Ecto neural progenitor cell (in vitro differentiated cells): ENCODE measurements around the gene G6PC1.
"Not testable (repeated sequence)": the region's sequence is repeated elsewhere in the genome, so short reads cannot be mapped to it uniquely, and the experiment has no call there.

Experiments used
- DNase-seq: peaks from one replicate; pipeline ENCODE4 v3.0.0-alpha.2; 2018; ENCODE audit warnings: low spot score

Gene G6PC1

DNA sequence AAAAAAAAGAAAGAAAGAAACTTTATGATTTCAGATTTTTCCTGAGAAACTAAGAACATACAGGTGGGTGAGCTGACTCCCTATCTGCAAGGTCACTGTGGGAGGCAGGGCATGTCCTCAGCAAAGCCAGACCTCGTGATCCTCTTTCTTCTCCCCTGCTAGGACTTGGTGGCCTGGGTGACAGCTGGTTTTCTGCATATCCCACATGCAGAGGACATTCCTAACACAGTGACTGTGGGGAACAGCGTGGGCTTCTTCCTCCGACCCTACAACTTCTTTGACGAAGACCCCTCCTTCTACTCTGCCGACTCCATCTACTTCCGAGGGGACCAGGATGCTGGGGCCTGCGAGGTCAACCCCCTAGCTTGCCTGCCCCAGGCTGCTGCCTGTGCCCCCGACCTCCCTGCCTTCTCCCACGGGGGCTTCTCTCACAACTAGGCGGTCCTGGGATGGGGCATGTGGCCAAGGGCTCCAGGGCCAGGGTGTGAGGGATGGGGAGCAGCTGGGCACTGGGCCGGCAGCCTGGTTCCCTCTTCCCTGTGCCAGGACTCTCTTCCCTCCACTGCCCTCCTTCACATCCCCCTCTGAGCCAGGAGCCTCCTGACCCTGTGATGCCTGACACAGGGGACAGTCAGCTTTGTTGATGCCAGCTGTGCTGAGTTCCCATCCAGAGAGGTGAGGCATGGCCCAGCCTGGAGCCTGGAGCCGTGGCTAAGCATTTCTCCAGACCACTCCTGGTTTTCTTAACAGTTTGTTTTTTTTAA lies 26.5 kb upstream of the G6PC1 start:
- not testable (repeated sequence) for DNase-seq

DNA sequence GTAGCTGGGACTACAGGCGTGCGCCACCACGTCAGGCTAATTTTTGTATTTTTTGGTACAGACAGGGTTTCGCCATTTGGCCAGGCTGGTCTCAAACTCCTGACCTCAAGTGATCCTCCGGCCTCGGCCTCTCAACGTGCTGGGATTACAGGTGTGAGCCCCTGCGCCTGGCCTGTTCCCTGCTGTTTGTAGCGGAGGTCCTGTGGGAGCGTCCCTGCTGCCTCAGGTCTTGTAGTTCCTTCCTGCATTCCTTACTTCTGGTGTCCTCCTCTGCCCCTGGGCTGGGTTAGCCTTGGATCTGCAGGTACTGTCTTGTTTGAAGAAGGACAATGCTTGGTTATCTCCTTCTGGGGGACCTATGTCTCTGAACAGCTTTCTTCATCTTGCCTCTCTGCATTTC lies 23.6 kb upstream of the G6PC1 start:
- DNase-seq = no peak

DNA sequence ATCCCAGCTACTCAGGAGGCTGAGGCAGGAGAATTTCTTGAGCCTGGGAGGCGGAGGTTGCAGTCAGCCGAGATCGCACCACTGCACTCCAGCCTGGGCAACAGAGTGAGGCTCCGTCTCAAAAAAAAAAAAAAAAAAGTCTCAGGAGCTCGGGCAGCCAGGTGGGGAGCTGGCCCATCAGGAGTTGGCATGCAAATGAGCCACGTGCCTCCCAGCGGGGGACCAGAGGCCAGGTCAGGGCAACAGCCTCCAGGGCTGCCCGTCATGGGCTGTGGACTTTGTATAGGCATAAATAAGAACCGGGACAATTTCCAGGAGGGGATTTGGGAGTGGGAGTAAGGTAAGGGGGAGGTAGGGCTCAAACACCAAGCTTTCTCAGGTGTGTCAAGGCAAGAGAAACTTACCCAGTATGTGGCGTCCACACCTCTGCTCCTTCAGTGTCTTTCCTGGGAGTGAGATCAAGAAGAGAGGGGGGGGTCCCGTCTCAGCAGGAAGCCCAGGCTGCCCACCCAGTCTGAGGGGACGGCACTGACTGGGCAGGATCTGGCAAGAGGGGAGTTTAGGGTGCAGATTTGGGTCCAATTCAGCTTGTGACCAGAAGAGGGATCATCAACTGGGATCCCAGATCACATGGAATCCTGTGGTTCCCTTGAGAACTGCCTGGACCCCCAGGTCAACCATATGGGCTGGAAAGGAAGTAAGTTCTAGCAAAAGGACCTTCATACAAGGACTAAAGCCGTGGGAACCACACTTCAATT lies 22.3 kb upstream of the G6PC1 start:
- DNase-seq = peak; percentile 75

DNA sequence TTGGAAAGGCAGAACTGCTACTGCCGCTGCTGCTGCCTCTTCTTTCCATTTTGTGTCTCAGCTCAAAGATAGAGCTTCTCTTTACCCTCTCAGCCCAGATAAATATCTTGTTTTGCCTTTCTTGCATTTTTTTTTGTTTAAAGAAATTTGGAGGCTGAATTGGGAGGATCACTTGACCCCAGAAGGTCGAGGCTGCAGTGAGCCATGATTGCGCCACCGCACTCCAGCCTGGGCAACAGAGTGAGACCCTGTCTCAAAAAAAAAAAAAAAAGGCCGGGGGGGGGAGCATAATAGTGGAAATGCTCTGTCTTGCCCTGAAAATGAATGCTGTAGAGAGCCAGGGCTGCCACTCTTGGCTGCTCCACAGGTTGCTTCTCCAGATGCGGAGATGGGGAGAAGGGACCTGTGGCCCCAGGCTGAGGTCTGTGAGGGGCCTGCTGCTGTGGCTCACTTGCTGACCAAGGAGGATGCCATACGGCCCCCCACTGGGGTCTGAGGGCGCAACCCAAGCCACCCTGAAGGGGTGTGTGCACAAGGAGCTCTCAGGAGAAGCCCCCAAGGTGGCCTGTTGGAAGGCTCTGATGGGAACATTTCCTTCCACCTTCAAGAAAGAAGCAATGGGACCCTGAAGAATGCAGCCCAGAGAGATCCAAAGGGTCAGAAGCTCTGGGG lies 21.5 kb upstream of the G6PC1 start:
- DNase-seq = no peak

DNA sequence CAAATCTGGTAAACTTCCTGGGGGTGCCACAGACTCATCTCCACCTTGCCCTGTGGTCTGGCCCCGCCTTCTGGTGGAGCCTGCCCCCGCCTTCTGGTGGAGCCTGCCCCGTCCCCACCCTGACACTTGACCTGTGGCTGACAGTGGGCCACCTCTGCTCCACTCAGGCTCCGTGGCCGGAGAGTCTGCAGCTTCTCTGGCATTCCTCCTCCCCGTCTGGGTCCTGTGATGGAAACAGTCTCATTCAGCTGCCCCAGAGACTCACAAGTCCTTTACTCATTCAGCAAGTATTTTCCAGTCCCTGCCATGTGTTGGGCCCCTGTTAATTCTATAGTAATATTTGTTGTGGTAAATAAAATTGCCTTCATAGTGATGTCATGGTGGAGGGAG lies 21.0 kb upstream of the G6PC1 start:
- no peak for DNase-seq

DNA sequence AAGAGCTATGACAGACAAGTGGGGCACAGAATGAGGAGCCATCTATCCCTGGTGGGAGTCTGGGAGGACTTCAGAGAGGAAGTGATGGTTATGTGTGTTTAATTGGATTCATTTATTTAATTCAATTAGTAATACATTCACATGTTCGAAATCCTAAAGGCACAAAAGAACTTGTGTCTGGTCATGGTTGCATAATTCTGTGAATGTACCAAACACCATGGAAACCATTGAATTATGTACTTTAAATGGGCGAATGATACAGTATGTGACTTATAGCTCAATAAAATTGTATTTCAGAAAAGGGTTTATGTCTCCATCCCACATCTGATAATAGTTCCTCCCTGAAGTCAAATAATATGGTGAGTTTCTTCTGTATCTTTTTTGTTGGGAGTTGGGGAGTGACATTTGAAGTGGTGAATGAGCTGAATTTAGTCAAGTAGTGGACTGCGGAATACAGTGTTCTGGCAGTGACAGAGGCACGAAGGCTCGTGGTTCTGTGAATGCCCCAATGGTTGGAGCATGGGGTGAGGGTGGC lies 19.8 kb upstream of the G6PC1 start:
- no peak for DNase-seq

DNA sequence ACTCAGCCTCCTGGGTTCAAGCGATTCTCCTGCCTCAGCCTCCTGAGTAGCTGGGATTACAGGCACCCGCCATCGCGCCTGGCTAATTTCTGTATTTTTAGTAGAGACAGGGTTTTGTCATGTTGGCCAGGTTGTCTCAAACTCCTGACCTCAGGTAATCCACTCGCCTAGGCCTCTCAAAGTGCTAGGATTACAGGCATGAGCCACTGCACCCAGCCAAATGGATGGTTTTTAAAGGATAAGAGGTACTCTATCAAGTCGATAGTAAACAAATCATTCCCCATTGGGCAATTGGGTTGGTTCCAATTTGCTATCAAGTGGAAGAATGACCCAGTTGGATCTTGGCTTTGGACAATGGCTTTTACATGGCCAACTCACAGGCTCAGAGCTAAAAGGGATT lies 18.9 kb upstream of the G6PC1 start:
- not testable (repeated sequence) for DNase-seq

DNA sequence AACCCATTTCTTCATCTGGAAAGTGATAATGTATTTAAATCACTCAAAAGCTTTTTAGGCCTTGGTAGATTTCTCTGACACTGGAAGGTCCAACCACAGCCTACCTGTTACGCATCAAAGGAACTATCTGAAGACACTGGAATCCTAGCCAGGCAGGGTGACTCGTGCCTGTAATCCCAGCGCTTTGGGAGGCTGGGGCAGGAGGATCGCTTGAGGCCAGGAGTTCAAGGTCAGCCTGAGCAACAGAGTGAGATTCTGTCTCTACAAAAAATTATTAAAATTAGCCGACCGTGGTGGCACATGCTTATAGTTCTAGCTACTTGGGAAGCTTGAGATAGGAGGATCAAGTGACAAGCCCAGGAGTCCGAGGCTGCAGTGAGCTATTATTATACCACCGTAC lies 18.4 kb upstream of the G6PC1 start:
- DNase-seq = no peak

DNA sequence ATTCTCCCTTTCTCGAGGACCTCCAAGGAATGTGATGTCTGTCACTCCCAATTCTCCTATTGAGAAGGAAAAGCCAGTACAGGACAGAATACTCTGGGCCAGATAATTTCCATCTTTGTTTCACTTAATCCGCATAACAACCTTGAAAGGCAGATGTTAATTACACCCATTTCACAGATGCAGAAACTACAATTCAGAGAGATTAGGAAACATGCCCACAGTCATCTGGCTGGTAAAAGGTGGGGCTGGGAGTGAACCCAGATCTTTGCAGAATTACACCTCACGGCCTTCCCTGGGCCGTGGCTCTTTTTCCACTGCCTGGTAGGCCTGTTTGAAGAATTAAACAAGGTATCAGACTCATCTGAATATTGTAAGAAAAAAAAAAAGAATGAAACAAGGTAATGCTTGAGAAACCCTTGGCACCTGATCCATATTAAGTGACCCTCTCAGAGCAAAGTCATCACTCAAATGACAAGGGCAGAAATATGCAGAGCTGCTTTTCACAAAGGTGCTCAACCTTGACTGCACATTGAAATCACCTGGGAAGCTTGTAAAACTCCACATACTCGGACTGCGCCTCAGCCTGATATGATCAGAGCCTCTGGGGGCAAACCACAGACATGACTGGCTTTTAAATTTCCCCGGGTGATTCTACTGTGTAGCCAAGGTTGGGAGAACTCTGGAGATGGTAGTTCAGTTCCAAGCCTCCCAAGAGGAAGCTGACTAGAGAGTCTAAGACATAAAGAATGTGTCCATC lies 16.6 kb upstream of the G6PC1 start:
- DNase-seq = no peak

DNA sequence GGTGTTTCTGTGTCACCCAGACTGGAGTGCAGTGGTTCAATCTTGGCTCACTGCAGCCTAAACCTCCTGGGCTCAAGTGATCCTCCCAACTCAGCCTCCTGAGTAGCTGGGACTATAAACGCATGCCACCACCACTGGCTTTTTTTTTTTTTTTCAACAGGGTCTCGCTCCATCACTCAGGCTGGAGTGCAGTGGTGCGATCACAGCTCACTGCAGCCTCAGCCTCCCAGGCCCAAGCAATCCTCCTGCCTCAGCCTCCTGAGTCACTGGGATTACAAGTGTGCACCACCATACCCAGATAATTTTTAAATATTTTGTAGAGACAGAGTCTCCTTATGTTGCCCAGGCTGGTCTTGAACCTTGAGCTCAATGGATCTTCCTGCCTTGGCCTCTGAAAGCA lies 14.8 kb upstream of the G6PC1 start:
- not testable (repeated sequence) for DNase-seq

DNA sequence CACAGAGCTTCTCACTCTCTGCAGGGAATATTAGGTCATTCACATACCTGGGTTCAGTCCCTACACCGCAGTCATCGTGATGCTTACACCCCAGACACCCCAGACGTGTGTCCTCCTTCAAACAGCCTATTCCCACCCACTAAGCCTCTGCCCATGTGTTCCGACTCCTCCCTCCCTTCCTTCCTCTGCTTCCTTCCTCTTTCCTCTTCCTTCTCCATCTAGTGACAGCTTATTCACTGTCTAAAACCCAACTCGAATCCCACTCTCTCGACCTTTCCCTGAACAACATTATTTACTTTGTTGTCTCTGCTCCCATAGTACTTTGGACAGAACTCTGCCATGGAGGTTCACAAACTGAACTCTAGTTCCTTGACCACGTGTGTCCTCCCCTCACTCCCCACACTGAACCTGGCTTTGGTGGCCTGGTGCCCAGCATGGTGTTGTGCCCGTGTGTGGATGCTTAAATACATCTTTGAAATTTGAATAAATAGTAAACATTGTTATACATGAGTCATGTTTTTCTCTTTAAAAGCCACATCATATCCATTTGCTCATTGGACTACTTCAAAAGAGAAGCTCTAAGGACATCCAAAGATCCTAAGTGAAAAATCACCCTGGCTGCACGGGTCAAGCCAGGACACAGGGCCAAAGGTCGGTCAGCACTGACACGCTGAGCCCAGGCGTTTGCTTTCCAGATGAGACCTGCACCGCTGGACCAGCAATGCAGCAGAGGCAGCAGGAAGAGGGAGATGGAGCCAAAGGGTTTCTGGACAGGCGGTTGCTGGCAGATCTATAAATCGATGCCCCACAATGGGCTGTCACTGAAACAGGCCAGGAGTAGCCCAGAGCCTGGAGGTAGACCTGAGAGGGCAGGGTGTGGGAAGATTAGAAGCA lies 14.1 kb upstream of the G6PC1 start:
- no peak for DNase-seq

DNA sequence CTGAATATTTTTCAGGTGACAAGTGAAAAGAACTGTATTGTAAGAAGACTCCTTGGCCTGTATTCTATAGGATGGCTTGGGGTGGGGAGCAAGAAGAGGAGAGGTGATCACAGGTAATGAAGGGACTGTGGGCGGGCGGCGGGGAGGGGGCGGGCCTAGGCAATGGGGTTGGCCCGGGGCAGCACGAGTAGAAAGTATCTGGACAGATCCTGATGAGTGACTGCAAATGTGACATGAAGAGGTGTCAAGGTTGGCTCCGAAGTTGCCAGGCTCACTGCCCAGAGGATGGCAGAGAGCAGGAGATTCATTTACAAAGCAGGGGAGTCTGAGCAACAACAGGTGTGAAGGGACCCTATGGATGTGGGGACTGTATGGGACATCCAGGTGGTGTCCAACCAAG lies 10.8 kb upstream of the G6PC1 start:
- no peak for DNase-seq

DNA sequence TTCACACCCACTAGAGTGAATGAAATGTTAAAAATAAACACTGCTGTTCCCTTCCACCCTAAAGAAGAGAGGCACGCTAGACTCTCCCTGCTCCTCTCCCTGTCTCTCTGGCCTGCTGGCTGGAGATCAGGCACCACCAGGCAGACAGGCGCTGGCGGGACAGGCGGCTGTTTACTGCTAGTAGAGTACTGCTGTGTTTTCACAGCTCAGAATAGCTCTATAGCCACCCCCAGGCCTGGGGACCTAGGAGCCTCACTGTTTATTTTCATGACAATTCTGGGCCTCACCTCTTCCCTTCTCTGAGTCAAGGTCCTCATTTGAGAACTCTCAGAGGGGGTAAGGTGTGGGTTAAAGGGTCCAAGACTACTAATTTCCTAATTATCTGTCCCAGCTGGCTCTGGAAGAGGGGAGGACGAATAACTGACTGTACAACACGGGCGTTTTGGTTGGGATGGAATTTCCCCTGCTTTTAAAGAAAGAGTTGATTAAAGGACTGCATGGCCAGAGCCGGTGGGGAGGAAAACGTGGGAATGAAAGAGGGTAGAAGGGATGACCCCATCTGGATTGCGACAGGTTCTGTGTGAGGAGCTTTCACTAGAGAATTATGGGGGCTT lies 9.0 kb upstream of the G6PC1 start:
- DNase-seq = peak; percentile 58

DNA sequence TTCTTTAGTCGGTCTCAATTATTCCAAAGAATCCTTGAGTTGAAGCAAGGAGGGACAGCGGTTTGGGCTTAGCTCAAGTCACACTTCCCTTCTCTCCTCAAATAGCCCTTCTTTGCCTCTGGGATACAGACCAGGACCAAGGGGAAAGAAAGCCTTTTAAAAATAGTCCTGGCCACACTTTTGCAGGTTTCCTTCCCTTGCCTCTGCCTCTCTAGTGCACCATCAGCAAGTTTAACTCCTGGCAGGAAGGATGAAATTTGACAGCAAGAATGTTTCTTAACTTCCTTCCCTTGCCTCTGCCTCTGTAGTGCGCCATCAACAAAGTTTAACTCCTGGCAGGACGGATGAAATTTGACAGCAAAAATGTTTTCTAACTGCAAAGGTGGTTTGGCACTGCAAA lies 7.2 kb upstream of the G6PC1 start:
- no peak for DNase-seq

DNA sequence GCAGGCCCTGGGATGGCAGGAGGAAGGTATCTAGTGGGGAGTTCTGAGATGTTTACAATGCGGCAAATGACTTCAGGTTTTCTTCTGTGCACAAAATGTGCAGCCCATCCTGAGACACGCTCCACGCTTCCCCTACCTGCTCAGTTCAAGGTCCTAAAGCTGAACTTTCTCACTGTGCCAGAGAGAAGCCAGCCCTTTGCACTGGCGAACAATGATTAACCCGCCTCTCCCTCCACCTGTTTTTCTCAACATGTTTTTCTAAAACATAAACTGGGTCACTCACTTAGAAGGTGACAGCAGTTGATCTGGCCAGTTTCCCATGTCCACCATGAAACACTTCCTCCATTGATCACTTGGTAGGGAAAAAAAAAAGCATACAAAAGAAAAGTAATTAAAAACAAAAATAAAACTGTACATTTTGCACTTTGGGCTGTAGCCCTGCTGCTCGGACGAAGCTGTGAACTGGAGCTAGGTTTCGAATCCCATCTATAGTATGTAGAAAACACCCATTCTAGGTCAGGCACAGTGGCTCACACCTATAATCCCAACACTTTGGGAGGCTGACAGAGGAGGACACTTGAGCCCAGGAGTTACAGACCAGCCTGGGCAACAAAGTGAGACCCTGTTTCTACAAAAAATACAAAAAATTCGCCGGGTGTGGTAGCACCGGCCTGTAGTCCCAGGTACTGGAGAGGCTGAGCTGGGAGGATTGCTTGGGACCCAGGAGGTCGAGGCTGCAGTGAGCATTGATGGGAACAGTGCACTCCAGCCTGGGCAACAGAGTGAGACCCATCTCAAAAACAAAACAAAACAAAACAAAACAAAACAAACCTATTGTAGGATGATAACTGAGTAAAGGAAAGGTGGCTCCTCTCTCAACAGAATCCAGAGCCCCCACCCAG lies 6.1 kb upstream of the G6PC1 start:
- DNase-seq = no peak

DNA sequence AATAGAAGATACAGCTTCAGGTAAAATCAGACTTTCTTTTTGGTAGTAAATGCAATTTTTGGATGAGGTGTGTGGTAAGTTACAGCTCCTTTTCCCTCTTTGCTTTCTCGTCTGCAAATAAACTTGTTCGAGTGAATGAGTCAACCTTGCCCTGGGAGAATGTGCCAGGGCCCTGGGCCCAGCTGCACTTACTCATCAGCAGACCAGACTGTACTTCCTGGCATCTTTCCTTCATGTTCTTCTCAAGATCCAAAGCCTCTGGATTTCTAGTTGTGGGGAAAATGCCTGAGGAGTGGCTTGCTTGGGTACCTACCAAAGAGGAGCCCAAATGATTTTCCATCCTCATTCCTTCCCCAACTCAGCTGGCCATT lies 5.4 kb upstream of the G6PC1 start:
- no peak for DNase-seq

DNA sequence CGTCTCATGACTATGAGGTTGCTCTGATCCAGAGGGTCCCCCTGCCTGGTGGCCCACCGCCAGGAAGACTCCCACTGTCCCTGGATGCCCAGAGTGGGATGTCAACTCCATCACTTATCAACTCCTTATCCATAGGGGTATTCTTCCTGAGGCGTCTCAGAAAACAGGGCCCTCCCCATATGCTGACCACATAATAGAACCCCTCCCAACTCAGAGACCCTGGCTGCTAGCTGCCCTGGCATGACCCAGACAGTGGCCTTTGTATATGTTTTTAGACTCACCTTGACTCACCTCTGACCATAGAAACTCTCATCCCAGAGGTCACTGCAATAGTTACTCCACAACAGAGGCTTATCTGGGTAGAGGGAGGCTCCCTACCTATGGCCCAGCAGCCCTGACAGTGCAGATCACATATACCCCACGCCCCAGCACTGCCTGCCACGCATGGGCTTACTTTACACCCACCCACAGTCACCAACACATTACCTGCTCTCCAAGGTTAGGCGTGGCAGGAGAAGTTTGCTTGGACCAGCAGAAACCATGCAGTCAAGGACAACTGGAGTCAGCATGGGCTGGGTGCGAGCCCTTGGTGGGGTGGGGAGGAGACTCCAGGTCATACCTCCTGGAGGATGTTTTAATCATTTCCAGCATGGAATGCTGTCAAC lies 2.3 kb upstream of the G6PC1 start:
- DNase-seq = no peak

DNA sequence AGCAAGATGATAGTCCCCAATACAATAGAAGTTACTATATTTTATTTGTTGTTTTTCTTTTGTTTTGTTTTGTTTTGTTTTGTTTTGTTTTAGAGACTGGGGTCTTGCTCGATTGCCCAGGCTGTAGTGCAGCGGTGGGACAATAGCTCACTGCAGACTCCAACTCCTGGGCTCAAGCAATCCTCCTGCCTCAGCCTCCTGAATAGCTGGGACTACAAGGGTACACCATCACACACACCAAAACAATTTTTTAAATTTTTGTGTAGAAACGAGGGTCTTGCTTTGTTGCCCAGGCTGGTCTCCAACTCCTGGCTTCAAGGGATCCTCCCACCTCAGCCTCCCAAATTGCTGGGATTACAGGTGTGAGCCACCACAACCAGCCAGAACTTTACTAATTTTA lies 618 bp upstream of the G6PC1 start:
- DNase-seq = not testable (repeated sequence)
